ENCODE results near the gene ACTC1. TPM values are rescaled to one million over a fixed set of nuclear protein-coding genes. Genes with fewer than 3 reads are reported as not detected.
A peak's percentile ranks its signal among the peaks of the same experiment; 100 is the strongest.
"Not testable (repeated sequence)": the region's sequence is repeated elsewhere in the genome, so short reads cannot be mapped to it uniquely, and the experiment has no call there.

Gene ACTC1
- total RNA-seq: not detected
- 0 reads per million in 2 donors for total RNA-seq

DNA sequence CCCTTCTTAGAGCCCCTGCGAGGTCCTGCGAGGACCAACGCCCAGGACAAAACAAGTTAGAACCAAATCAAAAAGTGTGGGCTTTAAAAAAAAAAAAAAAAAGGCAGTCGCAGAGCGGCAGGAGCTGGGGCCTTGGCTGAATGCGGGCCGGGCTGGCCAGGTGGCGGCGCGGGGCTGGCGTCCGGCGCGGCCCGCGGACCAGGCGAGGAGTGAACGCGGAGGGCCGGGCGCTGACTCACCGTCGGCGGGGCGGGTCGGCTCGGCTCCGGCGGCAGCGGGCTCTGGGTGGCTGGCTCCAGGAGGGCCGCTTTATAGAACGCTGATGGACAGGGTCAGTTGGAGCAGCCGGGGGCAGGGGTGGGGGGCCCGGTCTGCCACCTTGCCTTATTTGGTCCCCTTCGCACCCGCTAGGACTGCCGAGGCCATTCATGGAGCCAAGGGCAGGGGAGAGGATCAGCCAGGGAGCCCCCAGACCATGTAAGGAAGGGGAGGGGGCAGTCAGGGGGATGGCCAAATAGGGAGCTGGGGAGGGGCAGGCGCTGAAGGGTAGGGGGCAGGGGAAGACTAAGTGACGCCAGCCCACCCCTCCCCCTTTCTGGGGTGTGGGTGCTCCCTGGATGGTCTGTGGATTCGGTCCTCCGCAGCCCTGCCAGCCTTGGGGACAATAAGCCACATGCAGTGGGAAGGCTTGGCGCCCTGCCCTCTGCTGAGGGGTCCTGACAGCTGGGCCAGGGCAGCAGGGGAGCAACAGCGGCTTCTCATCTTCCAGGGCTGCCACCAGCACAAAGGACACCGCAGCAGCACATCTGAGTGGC is at the start of gene ACTC1:
Gene ACTC1, minus strand, starts transcription at position 283 of the 815 bp plus-strand sequence. CDS start 741 bp downstream, outside the sequence.
- DNase-seq (no peak), ATAC-seq (no peak)
- H3K27ac Mint-ChIP-seq: no peak within 1 kb of the TSS
- peak within 1 kb of the TSS; percentile 7 for H3K4me3 Mint-ChIP-seq
- H3K4me1 Mint-ChIP-seq: peaks cover 3% of the 10 kb centered on the region
- peaks cover 9% of the 10 kb centered on the region for H3K36me3 Mint-ChIP-seq (ENCODE audit: low read depth)
- H3K9me3 ChIP-seq (ENCODE audit: control insufficient read depth, low read length, poor library complexity, severe bottlenecking): no peaks in the 10 kb centered on the region
- H3K27me3 Mint-ChIP-seq: peaks cover 80% of the 10 kb centered on the region

DNA sequence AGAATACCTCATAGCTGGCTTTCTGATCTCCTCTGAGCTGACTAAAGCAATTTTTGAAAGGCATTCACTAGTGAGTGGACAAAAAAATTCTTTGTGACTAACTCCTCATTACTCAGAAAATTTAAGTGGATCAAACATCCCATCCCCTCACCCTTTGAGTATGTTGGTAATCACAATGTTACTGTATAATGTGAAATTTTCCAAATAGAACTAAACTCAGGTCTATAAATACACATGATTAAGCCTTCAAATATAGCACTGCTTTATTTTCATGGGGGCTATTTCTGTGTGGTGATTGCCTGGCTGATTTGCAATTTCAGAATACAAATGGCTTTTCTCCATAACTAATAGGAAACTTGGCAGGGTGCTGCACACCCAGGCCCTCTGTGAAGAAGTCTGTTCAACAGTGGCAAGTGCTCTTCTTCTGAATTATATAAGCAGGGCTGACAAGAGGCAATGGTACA is 45.9 kb upstream of the ACTC1 start:
- DNase-seq: no peak
- no peaks in the 10 kb centered on the region for H3K27me3 Mint-ChIP-seq
- no peak for ATAC-seq
- no peak overlapping the region for H3K27ac Mint-ChIP-seq
- H3K36me3 Mint-ChIP-seq (ENCODE audit: low read depth): no peaks in the 10 kb centered on the region
- H3K4me1 Mint-ChIP-seq: no peaks in the 10 kb centered on the region
- H3K9me3 ChIP-seq (ENCODE audit: control insufficient read depth, low read length, poor library complexity, severe bottlenecking): no peaks in the 10 kb centered on the region
- H3K4me3 Mint-ChIP-seq: no peak overlapping the region

- Mint-ChIP-seq H3K4me1 (no peaks in the 10 kb centered on the region), H3K36me3 (ENCODE audit: low read depth) (no peaks in the 10 kb centered on the region), H3K27me3 (no peaks in the 10 kb centered on the region), H3K4me3 (no peak overlapping the region), H3K27ac (no peak overlapping the region)
- no peaks in the 10 kb centered on the region for H3K9me3 ChIP-seq (ENCODE audit: control insufficient read depth, low read length, poor library complexity, severe bottlenecking)
- ATAC-seq (no peak), DNase-seq (no peak)
Measured at GRCh38 chr15:34838282-34838681, 42.9 kb upstream of the ACTC1 start.

DNA sequence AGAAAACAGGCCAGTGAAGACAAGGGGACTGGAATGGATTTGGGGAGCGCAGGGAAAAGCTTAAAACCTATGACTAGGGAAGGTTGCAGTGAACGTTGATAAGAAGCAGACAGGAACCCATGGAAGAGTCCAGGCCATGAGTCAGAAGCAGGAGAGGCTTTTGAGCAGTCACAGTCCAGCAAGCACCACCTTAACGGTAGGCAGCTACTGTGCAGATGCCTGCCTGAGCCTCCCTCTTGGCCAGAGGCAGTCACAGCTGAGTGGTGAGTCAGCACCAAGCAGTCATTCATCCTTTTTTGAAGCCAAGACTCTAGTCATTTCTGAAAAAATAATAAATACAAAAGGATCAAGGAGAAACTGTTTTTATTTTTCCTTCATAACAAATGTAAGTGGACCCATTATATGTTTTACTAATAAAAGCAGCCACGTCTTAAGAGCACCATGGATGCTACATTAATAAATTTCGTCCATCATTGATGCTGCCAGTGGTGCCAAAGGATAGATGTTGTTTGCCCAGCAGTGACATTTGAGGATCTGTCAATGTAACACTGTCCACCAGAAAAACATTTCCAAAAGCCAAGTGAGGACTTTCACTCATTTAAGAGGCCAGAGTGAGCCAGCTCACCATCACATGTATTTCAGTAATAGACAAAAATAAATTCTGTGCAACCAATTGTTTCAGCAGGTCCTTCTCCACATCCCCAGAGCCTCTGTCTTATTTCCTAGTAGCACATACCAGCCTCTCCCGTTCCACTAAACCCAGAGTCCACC is 42.1 kb upstream of the ACTC1 start:
- Mint-ChIP-seq H3K27ac (no peak overlapping the region), H3K36me3 (ENCODE audit: low read depth) (no peaks in the 10 kb centered on the region), H3K4me1 (no peaks in the 10 kb centered on the region), H3K27me3 (peaks cover 3% of the 10 kb centered on the region), H3K4me3 (no peak overlapping the region)
- no peak for ATAC-seq
- no peak for DNase-seq
- H3K9me3 ChIP-seq (ENCODE audit: control insufficient read depth, low read length, poor library complexity, severe bottlenecking): no peaks in the 10 kb centered on the region

- ATAC-seq (no peak), DNase-seq (no peak)
- Mint-ChIP-seq H3K27ac (no peak overlapping the region), H3K4me1 (peaks cover 5% of the 10 kb centered on the region), H3K4me3 (no peak overlapping the region), H3K27me3 (peaks cover 42% of the 10 kb centered on the region), H3K36me3 (ENCODE audit: low read depth) (peaks cover 2% of the 10 kb centered on the region)
- no peaks in the 10 kb centered on the region for H3K9me3 ChIP-seq (ENCODE audit: control insufficient read depth, low read length, poor library complexity, severe bottlenecking)
Measured at GRCh38 chr15:34828145-34828911, 33.0 kb upstream of the ACTC1 start.

DNA sequence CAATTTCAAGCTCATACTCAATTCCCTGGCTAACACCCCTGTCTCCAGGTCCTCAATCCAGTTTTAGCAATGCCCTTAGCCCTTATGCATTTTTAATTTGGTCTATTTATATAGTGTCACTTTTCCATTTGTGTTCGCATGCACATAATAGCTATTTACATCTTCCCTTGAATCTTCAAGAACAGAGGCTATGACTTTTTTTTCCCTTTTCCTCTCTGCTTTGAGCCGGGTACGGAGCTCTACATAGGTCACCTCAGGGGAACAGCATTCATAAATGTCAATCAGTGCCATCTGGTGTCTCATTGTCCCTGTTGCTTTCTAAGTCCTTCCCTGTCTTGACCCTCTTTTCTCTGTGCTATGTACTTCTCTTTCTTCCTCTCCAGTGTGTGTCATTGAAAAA is 26.5 kb upstream of the ACTC1 start:
- DNase-seq (no peak), ATAC-seq (no peak)
- H3K27ac Mint-ChIP-seq: no peak overlapping the region
- peaks cover 5% of the 10 kb centered on the region for H3K4me1 Mint-ChIP-seq
- no peak overlapping the region for H3K4me3 Mint-ChIP-seq
- H3K27me3 Mint-ChIP-seq: peaks cover 57% of the 10 kb centered on the region
- peaks cover 2% of the 10 kb centered on the region for H3K36me3 Mint-ChIP-seq (ENCODE audit: low read depth)
- H3K9me3 ChIP-seq (ENCODE audit: control insufficient read depth, low read length, poor library complexity, severe bottlenecking): no peaks in the 10 kb centered on the region

- H3K27me3 Mint-ChIP-seq: peaks cover 54% of the 10 kb centered on the region
- peaks cover 2% of the 10 kb centered on the region for H3K36me3 Mint-ChIP-seq (ENCODE audit: low read depth)
- H3K4me1 Mint-ChIP-seq: peaks cover 3% of the 10 kb centered on the region
- H3K4me3 Mint-ChIP-seq: no peak overlapping the region
- no peak overlapping the region for H3K27ac Mint-ChIP-seq
- ATAC-seq: no peak
- no peak for DNase-seq
- H3K9me3 ChIP-seq (ENCODE audit: control insufficient read depth, low read length, poor library complexity, severe bottlenecking): no peaks in the 10 kb centered on the region
Measured at GRCh38 chr15:34820110-34820509, 24.8 kb upstream of the ACTC1 start.

DNA sequence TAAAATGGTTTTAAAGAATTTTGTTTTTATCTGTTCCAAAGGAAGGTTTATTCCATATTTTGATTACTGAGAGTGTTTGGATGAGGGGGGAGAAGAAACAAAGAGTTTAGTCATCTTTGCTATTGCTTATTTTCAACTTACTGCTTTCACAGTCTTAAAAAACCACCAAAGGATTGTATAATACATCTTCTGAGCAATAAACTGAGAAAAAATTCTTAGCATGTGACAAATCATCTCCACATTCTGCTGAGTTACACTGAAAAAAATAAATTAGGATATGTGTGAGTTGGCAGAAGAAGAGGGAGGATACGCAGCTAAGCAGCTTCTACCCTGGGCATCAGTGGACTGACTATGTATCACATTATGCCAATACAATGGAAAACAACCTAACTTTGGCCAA is 23.2 kb upstream of the ACTC1 start:
- Mint-ChIP-seq H3K36me3 (ENCODE audit: low read depth) (peaks cover 6% of the 10 kb centered on the region), H3K4me3 (no peak overlapping the region), H3K4me1 (peaks cover 3% of the 10 kb centered on the region), H3K27me3 (peaks cover 56% of the 10 kb centered on the region), H3K27ac (no peak overlapping the region)
- no peak for ATAC-seq
- DNase-seq: no peak
- H3K9me3 ChIP-seq (ENCODE audit: control insufficient read depth, low read length, poor library complexity, severe bottlenecking): no peaks in the 10 kb centered on the region

- no peak for DNase-seq
- H3K4me3 Mint-ChIP-seq: no peak overlapping the region
- peaks cover 52% of the 10 kb centered on the region for H3K27me3 Mint-ChIP-seq
- no peak for ATAC-seq
- H3K27ac Mint-ChIP-seq: no peak overlapping the region
- peaks cover 3% of the 10 kb centered on the region for H3K4me1 Mint-ChIP-seq
- no peaks in the 10 kb centered on the region for H3K9me3 ChIP-seq (ENCODE audit: control insufficient read depth, low read length, poor library complexity, severe bottlenecking)
- H3K36me3 Mint-ChIP-seq (ENCODE audit: low read depth): peaks cover 6% of the 10 kb centered on the region
Measured at GRCh38 chr15:34815836-34816235, 20.5 kb upstream of the ACTC1 start.

GRCh38 chr15:34813446-34814190 is 18.3 kb upstream of the ACTC1 start:
- H3K27ac Mint-ChIP-seq: no peak overlapping the region
- DNase-seq (no peak), ATAC-seq (no peak)
- no peaks in the 10 kb centered on the region for H3K9me3 ChIP-seq (ENCODE audit: control insufficient read depth, low read length, poor library complexity, severe bottlenecking)
- H3K36me3 Mint-ChIP-seq (ENCODE audit: low read depth): peaks cover 6% of the 10 kb centered on the region
- peaks cover 3% of the 10 kb centered on the region for H3K4me1 Mint-ChIP-seq
- no peak overlapping the region for H3K4me3 Mint-ChIP-seq
- peaks cover 47% of the 10 kb centered on the region for H3K27me3 Mint-ChIP-seq

GRCh38 chr15:34812868-34813365 is 17.6 kb upstream of the ACTC1 start:
- H3K4me1 Mint-ChIP-seq, ATAC-seq: not testable (repeated sequence)
- H3K27me3 Mint-ChIP-seq: peaks cover 40% of the 10 kb centered on the region

DNA sequence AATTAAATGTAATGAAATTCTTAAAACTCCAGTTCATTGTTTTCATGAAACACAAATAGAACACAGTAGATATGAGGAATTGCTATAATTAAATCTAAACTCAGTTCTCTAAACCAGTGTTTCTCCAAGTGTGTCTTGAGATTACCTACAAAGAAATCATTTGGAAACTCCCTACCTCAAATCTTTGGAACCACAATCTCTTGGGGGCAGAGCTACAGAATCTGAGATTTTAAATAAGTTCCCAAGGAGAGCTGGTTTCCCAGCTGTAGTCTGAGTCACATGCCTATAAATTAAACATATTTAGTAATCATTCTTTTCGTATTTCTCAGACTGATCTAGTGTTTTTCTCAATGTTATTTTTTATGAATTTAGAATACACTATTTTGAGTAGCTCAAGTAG is 17.0 kb upstream of the ACTC1 start:
- H3K27ac Mint-ChIP-seq: no peak overlapping the region
- ATAC-seq (no peak), DNase-seq (no peak)
- H3K4me1 Mint-ChIP-seq: no peaks in the 10 kb centered on the region
- H3K9me3 ChIP-seq (ENCODE audit: control insufficient read depth, low read length, poor library complexity, severe bottlenecking): no peaks in the 10 kb centered on the region
- H3K4me3 Mint-ChIP-seq: no peak overlapping the region
- peaks cover 6% of the 10 kb centered on the region for H3K36me3 Mint-ChIP-seq (ENCODE audit: low read depth)
- peaks cover 40% of the 10 kb centered on the region for H3K27me3 Mint-ChIP-seq

More at GRCh38 chr15:34812868-34813365, 17.6 kb upstream of the ACTC1 start:
- not testable (repeated sequence) for H3K27ac Mint-ChIP-seq; DNase-seq; H3K9me3 ChIP-seq (ENCODE audit: control insufficient read depth, low read length, poor library complexity, severe bottlenecking); H3K4me3 Mint-ChIP-seq; H3K36me3 Mint-ChIP-seq (ENCODE audit: low read depth)

All from T-helper 17 cell (primary cell).